Stomach smooth muscle (tissue), 2 donors: ENCODE data around the gene THPO.

Experiments
- H3K27ac ChIP-seq: one replicate; pipeline ENCODE4 v1.7.0; 2013; ENCODE audit warnings: mild to moderate bottlenecking, low read length, inconsistent platforms
- H3K27me3 ChIP-seq, 2 donors: one replicate each; pipeline ENCODE4 v1.7.0; 2013; ENCODE audit warnings: low read length in 2 of 2; ENCODE audit not compliant: insufficient read depth in 2 of 2, control insufficient read depth in 1 of 2
- H3K36me3 ChIP-seq, 2 donors: one replicate each; pipeline ENCODE4 v1.7.0; 2013; ENCODE audit warnings: low read length in 2 of 2; ENCODE audit not compliant: control insufficient read depth in 2 of 2, insufficient read depth in 2 of 2
- H3K4me1 ChIP-seq: one replicate; pipeline ENCODE4 v1.7.0; 2013; ENCODE audit warnings: low read length; ENCODE audit not compliant: control insufficient read depth, insufficient read depth
- H3K4me3 ChIP-seq, 2 donors: one replicate each; pipeline ENCODE4 v1.7.0; 2013; ENCODE audit warnings: low read length in 2 of 2
- H3K9ac ChIP-seq, 2 donors: one replicate each; pipeline ENCODE4 v1.7.0; 2013; ENCODE audit warnings: low read length in 2 of 2, mild to moderate bottlenecking in 1 of 2
- H3K9me3 ChIP-seq, 2 donors: one replicate each; pipeline ENCODE4 v1.7.0; 2013; ENCODE audit warnings: low read length in 2 of 2; ENCODE audit not compliant: control insufficient read depth in 2 of 2
- donor health status: healthy.
- donor health status: Pancreatic carcinoma.

THPO gene

GRCh38 chr3:184377882-184378445 is at the start of gene THPO:
Gene THPO, minus strand, starts transcription at chr3:184378207. Its CDS starts 1,948 bp downstream, at chr3:184376259.
- no peaks in the 10 kb centered on the region for H3K9me3 ChIP-seq
- no peaks in the 10 kb centered on the region for H3K36me3 ChIP-seq
- peak within 1 kb of the TSS; percentile 54 to 79 for H3K9ac ChIP-seq
- peaks cover 33% of the 10 kb centered on the region for H3K4me1 ChIP-seq
- peak within 1 kb of the TSS; percentile 53 for H3K27ac ChIP-seq
- H3K27me3 ChIP-seq: peaks cover 2 to 19% of the 10 kb centered on the region in 2 donors
- H3K4me3 ChIP-seq: peak within 1 kb of the TSS in 1 of 2 donors; percentile 65

- Histone ChIP-seq H3K9ac (no peak overlapping the region), H3K36me3 (no peaks in the 10 kb centered on the region), H3K27me3 (peaks cover 0 to 5% of the 10 kb centered on the region in 2 donors), H3K4me3 (no peak overlapping the region), H3K4me1 (no peaks in the 10 kb centered on the region), H3K27ac (no peak overlapping the region), H3K9me3 (peaks cover 0 to 4% of the 10 kb centered on the region in 2 donors)
These were observed 48.7 kb upstream of the THPO start for GRCh38 chr3:184426691-184427141.

GRCh38 chr3:184423561-184423960 is 45.6 kb upstream of the THPO start:
- H3K9ac ChIP-seq: no peak overlapping the region
- H3K36me3 ChIP-seq: no peaks in the 10 kb centered on the region
- no peak overlapping the region for H3K27ac ChIP-seq
- no peak overlapping the region for H3K4me3 ChIP-seq
- peaks cover 0 to 4% of the 10 kb centered on the region in 2 donors for H3K9me3 ChIP-seq
- peaks cover 0 to 5% of the 10 kb centered on the region in 2 donors for H3K27me3 ChIP-seq
- H3K4me1 ChIP-seq: no peaks in the 10 kb centered on the region

- no peak overlapping the region for H3K4me3 ChIP-seq
These were observed 41.2 kb upstream of the THPO start for GRCh38 chr3:184419171-184419570.

GRCh38 chr3:184417619-184418327 is 39.8 kb upstream of the THPO start:
- no peak overlapping the region for H3K27ac ChIP-seq
- no peaks in the 10 kb centered on the region for H3K4me1 ChIP-seq
- no peaks in the 10 kb centered on the region for H3K9me3 ChIP-seq
- H3K9ac ChIP-seq: no peak overlapping the region
- H3K4me3 ChIP-seq: no peak overlapping the region
- H3K27me3 ChIP-seq: no peaks in the 10 kb centered on the region
- H3K36me3 ChIP-seq: no peaks in the 10 kb centered on the region

More at GRCh38 chr3:184419171-184419570, 41.2 kb upstream of the THPO start:
- Histone ChIP-seq H3K9me3 (peaks cover 0 to 4% of the 10 kb centered on the region in 2 donors), H3K4me1 (no peaks in the 10 kb centered on the region), H3K27ac (no peak overlapping the region), H3K36me3 (no peaks in the 10 kb centered on the region), H3K27me3 (no peaks in the 10 kb centered on the region), H3K9ac (no peak overlapping the region)

GRCh38 chr3:184415203-184415490 is 37.1 kb upstream of the THPO start:
- Histone ChIP-seq H3K9ac (no peak overlapping the region), H3K4me3 (no peak overlapping the region), H3K27ac (no peak overlapping the region), H3K4me1 (no peaks in the 10 kb centered on the region), H3K36me3 (no peaks in the 10 kb centered on the region), H3K27me3 (no peaks in the 10 kb centered on the region), H3K9me3 (no peaks in the 10 kb centered on the region)

- no peaks in the 10 kb centered on the region for H3K9me3 ChIP-seq
- H3K27ac ChIP-seq: no peak overlapping the region
- no peak overlapping the region for H3K9ac ChIP-seq
- H3K36me3 ChIP-seq: no peaks in the 10 kb centered on the region
- no peaks in the 10 kb centered on the region for H3K4me1 ChIP-seq
- no peak overlapping the region for H3K4me3 ChIP-seq
- H3K27me3 ChIP-seq: no peaks in the 10 kb centered on the region
These were observed 36.6 kb upstream of the THPO start for GRCh38 chr3:184414418-184415202.

GRCh38 chr3:184409946-184410500 is 32.0 kb upstream of the THPO start:
- Histone ChIP-seq H3K4me1 (no peaks in the 10 kb centered on the region), H3K9ac (no peak overlapping the region), H3K36me3 (no peaks in the 10 kb centered on the region), H3K27ac (no peak overlapping the region), H3K4me3 (no peak overlapping the region), H3K27me3 (peaks cover 0 to 2% of the 10 kb centered on the region in 2 donors), H3K9me3 (no peaks in the 10 kb centered on the region)

- Histone ChIP-seq H3K9ac (no peak overlapping the region), H3K4me3 (no peak overlapping the region), H3K36me3 (no peaks in the 10 kb centered on the region), H3K27ac (no peak overlapping the region), H3K27me3 (peaks cover 0 to 2% of the 10 kb centered on the region in 2 donors), H3K4me1 (no peaks in the 10 kb centered on the region), H3K9me3 (no peaks in the 10 kb centered on the region)
These were observed 31.4 kb upstream of the THPO start for GRCh38 chr3:184409331-184409926.
